VCaP (cell line): ENCODE measurements around the gene TM4SF20.
A peak's percentile ranks its signal among the peaks of the same experiment; 100 is the strongest.
"Not testable (repeated sequence)": the region's sequence is repeated elsewhere in the genome, so short reads cannot be mapped to it uniquely, and the experiment has no call there.

Experiments used
- H3K27ac ChIP-seq: fragments of 450-650 bp; 2 replicates; pipeline ENCODE4 v1.5.1; 2017
- CTCF ChIP-seq: fragments of 450-650 bp; conservative IDR thresholded peaks from 2 replicates; pipeline ENCODE4 v1.5.1; 2017; ENCODE audit warnings: mild to moderate bottlenecking, moderate library complexity

Gene TM4SF20

GRCh38 chr2:227386630-227387029, 7.5 kb upstream of the TM4SF20 start:
- H3K27ac ChIP-seq = no peak overlapping the region
- TF ChIP-seq CTCF = no peak

GRCh38 chr2:227383686-227384085, 4.6 kb upstream of the TM4SF20 start:
- TF ChIP-seq CTCF = no peak
- no peak overlapping the region for H3K27ac ChIP-seq

- not testable (repeated sequence) for H3K27ac ChIP-seq
Measured at GRCh38 chr2:227382241-227382835, 3.2 kb upstream of the TM4SF20 start.

GRCh38 chr2:227378371-227378782, 729 bp downstream of the TM4SF20 start:
- H3K27ac ChIP-seq = peak overlapping the region; percentile 47

GRCh38 chr2:227377467-227378351, 1.4 kb downstream of the TM4SF20 start:
- peak; percentile 48 for TF ChIP-seq CTCF
- H3K27ac ChIP-seq = peak overlapping the region; percentile 47

More at GRCh38 chr2:227378371-227378782, 729 bp downstream of the TM4SF20 start:
- TF ChIP-seq CTCF = no peak

GRCh38 chr2:227376656-227377396, 2.3 kb downstream of the TM4SF20 start:
- no peak for TF ChIP-seq CTCF
- peak overlapping the region; percentile 47; the same call in 1 of the 2 replicates for H3K27ac ChIP-seq

GRCh38 chr2:227374158-227374557, 4.9 kb downstream of the TM4SF20 start:
- no peak overlapping the region for H3K27ac ChIP-seq
- no peak for TF ChIP-seq CTCF
